CD4-positive, alpha-beta T cell treated with Interferon gamma for 1 hour (primary cell): ENCODE results near the gene DOHH.
A peak's percentile ranks its signal among the peaks of the same experiment; 100 is the strongest.
"Not testable (repeated sequence)": the region's sequence is repeated elsewhere in the genome, so short reads cannot be mapped to it uniquely, and the experiment has no call there.

Experiments used
- DNase-seq: peaks from one replicate; pipeline ENCODE4 v3.0.0-alpha.2; 2020

DOHH gene

DNA sequence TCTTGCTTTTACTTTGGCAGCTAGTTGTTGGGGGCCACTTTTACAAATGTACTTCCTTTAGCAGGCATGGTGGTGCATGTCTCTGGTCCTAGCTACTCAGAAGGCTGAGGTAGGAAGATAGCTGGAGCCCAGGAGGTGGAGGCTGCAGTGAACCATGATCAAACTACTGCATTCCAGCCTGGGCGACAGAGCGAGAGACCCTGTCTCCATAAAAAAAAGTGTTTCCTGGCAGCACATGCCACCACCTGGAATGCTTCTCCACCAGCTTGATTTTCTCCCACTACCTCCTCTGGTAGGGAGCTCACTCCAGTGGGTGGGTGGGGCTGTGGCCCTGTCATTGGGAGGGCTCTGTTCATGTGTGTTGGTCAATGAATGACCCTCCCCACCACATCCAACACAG is 18.2 kb upstream of the DOHH start:
- DNase-seq, result no peak

DNA sequence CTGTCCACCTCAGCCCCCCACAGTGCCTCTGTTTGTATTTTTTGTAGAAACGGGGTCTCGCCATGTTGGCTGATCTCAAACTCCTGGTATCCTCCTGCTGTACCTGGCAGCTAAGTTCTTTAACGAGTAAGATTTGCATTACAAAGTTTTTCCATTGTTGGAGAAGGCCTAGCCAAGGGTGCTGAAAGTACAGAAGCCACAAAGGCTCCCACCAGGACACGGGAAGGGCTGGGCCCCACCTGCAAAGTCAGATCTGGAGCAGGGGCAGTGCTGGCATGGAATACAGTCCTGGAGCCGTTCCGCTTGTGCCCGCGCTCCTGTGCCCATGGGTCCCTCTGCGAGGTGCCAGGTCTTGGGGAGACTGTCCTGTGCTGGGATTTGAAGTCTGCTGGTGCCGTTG is 17.8 kb upstream of the DOHH start:
- no peak for DNase-seq

DNA sequence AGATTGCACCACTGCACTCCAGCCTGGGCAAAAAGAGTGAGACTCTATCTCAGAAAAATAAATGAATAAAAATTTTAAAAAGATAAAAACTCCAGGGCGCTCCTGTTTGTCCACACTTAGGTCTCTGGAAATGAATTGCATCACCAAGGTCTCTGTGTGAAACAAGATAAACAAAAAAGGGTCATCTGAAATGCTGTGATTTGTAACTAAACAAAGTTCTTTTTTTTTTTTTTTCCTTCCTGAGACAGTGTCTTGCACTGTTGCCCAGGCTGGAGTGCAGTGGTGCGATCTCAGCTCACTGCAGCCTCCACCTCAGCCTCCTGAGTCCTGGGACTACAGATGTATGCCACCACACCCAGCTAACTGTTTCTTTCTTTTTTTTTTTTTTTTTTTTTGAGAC is 17.2 kb upstream of the DOHH start:
- no peak for DNase-seq

DNA sequence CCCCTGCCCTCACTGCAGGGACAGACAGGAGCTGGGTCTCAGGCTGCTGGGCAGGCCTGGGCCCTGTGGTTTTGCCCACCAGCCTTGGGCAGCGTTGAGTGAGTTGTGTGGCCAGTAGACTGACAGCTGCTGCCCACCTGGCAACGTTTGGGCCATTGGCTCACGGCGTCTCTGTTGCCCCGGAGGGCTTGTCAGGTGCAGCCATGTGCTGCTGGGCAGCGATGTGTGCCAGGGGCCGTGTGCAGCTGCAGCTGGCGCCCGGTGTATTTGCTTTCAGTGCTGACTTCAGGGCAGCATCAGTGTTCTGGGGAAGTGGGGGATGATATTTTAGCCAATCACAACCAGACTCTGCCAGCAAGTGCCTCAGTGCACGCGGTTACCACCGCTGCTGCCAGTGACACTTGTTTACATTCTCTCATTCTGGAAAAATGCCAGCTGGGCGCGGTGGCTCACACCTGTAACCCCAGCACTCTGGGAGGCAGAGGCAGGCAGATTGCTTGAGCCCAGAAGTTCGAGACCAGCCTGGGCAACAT is 16.3 kb upstream of the DOHH start:
- peak; percentile 67 for DNase-seq

DNA sequence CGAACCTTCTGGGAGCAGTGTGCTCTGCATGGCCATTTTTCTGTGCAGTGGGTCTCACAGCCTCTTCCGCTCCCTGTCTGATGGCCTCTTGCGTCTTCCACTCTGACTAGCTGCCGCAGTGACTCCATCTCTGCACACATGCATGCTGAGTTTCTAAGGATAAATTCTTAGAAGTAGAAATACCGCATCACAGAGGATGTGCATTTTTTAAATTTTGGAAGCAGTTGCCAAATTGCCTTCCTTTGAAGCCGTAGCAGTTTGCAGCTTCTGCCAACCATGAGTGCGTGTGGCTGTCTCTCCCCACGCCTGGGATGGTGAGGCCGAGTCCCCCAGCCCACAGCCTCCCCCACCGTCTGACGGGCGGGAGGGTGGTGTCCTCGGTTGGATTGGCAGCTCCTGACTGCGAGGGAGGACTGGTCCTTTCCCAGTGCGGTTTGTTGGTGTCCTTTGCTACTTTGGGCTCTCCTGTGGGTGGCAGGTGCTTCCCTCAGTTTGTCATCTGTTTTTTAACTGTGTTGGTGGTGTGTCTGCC is 15.5 kb upstream of the DOHH start:
- DNase-seq, result no peak

DNA sequence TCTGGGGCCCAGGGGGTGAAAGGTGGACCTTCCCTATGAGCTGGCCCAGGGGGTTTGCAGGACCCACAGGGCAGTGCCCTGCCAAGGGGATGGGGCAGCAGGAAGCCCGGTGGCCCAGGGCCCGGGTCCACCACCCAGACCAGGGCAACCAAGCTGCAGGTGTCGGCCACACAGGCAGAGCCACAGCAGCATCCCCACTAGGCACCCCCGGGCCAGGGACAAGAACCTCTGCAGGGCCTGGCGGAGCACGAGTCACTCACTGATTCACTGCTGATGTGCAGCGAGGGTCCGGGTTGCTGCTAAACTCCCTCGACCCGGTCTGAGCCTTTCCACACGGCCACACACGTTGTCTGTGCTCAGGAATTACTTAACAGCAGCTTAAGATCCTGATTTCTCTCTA is 14.5 kb upstream of the DOHH start:
- DNase-seq, result no peak

DNA sequence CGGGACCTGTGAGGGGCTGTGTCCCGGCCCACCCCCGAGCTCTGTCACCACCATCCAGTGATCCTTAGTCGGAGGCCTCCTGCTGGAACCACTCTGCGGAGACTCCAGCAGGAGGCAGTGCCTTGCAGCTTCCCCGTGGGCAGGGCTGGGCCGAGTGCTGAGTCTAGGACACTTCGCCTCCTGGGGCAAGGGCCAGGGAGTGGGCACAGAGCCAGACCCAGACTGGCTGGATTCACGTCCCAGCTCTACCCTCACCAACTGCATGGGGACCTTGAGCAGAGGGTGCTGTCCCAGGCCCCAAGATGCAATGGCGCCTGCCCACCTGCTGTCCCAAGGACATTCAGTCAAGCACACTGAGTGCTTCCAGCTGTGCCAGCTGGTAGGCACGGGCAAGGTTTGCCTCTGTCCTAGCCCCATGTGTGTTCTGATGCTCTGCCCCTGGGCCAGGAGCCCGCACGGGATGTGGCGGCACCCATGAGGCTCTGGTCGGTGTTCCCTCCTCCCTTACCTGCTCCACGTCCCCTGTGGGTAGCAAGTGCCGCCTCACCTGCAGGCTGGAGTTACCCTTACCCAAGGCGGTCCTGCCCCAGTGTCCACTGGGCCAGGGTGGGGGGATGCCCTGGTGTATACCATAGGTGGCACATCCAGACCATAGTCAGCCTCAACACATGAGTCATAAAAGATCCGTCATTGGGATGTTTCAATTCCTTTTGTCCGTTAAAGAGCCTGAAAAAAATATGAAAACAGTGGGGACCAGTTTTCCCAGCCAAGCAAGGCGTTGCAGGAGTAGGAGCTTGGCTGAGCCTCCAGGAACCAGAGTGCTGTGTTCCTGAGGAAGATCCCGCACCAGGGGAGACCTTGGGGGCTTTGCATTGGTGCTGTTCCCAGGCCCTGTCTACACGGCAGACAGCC is 13.0 kb upstream of the DOHH start:
- no peak for DNase-seq

DNA sequence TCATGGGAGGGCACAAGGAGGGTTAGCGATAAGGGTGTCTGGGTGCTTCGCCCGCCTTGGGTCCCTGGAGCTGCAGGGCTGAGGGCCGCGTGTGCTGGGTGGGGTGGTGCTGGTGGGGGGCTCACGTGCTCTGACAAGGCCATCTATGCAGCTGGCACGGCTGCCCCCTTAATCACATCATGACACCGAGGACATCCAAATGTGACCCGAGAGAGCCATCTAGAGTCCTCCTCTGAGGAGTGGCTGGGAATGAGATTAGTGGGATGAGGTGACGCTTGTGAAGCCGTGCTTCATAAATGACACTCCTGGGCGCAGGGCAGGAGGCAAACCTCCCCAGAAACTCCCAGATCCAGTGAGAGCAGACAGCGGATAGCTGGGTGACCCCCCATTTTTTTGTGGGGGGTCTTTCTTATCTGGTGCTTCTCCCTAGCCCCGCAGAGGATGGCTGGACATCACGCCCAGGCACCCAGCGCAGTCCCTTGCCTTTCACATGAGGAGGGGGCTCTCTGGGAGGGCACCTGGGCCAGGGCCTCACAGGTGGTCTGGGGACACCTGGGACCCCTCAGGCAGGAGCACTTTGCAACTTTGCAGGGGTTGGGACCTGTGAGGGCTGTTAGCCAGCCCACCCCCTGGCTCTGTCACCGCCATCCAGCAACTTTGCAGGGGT is 12.2 kb upstream of the DOHH start:
- DNase-seq, result no peak

DNA sequence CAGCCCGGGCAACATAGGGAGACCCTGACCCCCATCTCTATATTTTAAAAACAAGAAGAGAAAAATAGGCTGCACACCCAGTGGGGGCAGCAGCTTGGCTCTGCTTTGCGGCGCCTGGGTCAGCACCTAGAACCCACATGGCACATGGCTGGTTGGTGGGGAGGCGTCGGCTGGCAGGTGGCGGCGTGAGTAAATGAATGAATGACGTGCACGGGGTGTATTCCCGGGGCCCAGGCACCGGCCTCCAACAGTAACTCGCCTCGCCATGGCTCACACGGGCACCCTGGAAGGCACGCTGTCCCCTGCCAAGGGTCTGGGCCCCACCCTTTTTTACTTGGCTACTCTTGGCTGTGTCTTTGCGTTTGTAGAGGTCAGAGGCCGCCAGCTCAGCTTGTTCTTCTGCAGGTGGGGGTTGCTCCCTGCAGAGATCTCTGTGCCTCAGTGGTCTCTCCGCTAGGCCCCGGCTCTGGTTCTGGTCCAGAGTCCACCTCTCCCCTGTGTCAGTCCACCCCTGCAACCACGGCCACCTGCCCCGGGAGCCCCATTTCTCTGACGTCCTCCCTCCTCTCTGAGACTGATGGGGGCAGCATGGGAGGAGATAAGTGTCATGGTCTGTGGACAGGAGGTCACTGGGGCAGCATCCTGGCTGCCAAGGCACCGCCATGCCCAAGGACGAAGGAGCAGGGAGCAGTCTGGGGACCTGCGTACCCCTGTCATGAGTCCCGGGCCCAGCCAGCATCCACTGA is 11.2 kb upstream of the DOHH start:
- DNase-seq, result no peak

DNA sequence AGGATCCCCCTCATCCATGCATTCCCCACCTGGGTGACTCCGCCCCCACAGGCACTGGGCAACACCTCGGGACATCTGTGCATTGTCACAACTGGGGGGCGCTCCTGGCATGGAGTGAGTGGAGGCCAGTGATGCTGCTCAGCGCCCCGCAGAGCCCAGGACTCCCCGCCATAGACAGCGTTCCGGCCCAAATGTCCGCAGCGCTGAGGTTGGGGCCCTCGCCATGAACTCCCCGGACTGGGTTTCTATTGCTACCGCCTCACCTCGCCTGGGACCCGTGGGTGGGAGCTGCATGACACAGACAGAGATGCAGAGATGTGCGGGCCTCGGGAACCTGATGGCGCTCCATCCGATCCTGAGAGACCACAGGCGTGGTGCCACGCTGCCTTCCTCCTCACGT is 10.3 kb upstream of the DOHH start:
- no peak for DNase-seq

DNA sequence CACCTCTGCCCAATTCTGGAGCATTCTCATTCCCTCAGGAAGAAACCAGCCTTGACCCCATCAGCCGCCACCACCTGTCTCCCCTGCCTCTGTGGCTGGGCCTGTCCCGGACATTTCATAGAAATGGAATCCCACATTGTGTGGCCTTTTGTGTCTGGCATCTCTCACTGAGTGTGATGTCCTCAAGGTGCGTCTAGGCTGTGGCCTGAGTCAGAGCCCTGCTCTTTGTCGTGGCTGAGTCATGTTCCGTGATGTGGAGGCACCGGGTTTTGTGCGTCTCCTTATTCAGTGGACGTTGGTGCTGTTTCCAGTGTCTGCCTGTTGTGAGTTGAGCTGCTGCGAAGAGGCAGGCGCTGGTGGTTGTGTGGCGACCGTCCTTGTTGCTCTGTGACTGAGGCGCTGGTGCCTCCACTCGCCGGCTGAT is 9.1 kb upstream of the DOHH start:
- DNase-seq, result no peak

DNA sequence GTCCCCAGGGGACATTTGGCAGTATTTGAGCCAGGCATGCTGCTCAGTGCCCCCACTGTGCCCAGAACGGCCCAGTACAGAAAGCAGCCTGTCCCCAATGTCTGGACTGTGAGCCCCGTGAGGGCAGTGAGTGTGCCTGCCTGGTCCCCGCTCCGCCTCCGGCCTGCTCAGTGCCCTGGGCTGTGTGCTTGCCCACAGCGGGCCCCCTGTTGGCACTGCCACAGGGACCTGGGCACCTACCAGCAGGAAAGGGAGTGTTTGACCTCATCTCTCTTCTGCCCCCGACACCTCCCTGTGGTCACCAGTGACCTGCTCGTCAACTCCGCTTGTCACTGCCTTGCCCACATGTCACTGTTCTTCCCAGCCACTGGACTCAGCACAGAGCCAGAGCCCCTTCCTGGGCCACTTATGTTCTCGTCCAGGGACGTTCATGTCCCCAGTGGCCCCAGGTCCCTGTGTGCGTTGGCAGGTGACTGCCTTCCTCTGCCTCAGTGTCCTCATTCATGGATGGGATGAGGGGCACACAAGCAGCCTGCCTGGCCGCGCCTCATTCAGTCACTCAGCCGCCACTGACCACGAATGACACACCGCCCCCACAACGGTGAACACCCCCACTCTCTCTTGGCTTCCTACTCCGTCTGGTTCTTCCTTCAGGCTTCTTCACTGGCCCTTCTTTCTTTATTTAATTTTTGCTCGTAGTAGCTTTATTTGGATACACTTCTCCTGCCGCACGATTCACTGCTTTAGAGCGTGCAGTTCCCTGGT is 8.5 kb upstream of the DOHH start:
- no peak for DNase-seq

DNA sequence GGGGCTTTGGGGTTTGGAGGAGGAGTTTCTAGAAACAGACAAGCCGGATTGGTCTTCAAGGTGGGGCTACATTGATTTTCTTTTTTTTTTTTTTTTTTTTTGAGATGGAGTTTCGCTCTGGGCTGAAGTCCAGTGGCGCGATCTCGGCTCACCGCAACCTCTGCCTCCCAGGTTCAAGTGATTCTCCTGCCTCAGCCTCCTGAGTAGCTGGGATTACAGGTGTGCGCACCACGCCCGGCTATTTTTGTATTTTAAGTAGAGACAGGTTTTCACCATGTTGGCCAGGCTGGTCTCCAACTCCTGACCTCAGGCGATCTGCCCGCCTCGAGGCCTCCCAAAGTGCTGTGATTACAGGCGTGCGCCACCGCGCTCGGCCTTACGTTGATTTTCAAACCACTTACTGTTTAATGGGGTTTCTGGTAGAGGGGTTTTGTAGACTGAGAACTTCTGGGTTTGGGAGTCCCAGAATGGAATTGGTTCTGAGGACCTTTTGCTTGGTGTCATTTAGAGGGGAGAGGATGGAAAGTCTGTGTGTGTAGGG is 7.7 kb upstream of the DOHH start:
- DNase-seq, result not testable (repeated sequence)

DNA sequence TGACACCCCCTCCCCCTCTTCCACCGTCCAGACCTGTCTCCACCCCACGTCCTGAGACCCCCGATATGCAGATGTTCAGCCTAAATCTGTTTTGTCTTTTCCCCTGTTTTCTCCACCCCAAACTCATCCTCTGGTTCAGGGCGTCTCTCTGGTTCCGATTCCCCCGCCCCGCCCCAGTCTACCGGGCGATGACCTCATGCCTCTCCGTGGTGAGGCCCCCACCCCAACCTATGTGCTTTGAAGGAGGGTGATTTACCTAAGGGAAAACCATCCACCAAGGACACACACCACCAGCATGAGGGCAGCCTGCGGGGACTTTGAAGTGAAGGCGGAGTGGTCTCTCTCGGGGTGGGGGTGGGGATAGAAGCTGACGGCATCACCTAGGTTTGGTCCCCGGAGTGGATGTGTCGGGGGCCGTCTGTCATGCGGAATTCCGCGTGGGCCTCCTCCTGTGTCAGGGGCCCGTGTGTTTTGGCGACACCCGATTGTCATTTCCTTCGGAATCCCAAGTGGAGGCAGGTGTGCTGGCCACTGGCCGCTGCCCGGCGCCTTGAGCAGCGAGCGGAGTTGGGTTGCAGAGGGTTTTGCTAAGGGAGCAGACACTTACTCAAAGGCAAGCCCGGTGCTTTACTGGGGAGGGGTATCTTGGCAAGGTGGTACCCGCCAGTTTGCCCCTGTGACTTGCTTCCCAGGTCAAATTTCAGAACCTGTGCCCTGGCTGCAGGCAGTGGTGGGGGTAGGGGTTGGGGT is 7.1 kb upstream of the DOHH start:
- DNase-seq, result peak; percentile 36

DNA sequence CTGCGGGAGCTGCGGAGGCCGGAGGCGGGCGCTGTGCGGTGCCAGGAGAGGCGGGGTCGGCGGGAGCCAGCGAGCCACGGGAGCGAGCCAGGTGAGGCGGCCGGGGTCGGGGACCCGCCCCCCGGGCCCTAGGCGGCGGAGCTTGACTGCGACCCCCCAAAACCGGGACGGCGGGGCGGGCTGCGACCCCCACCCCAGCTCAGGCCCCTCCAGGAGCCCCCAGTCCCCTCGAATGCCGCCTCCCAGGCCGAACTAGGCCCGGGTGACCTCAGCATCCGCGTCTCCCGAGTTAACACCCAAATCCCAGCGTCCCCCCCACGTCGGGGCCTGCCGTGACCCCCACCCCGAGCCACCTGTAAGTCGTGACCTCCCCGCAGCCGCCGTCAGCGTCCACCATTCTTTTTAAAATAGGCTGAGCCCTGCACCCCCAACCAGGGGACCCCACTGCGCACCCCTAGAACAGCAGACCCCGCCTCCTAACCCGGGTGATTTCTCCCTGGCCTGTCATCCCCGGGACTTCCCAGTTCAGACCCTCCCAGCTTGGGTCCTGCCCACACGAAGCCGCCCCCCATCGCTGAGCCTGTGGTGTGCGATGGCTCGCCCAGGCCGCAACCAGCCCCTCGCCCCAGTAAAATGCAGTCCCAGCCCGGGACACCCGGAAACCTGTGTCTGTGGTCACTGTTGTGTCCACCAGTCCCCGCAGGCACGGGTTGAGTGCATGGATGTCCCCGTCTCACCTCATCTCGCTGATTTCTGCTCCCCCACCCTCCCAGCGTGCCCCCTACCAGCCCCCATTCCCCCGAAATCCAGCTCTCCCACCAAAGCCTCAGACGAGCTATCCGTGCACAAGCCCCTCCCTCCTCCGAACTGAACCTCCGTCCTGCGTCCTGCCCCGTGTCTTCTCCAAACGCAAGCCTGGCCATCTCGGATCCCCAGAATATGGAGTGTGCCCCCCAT is 6.2 kb upstream of the DOHH start:
- DNase-seq, result peak; percentile 61

DNA sequence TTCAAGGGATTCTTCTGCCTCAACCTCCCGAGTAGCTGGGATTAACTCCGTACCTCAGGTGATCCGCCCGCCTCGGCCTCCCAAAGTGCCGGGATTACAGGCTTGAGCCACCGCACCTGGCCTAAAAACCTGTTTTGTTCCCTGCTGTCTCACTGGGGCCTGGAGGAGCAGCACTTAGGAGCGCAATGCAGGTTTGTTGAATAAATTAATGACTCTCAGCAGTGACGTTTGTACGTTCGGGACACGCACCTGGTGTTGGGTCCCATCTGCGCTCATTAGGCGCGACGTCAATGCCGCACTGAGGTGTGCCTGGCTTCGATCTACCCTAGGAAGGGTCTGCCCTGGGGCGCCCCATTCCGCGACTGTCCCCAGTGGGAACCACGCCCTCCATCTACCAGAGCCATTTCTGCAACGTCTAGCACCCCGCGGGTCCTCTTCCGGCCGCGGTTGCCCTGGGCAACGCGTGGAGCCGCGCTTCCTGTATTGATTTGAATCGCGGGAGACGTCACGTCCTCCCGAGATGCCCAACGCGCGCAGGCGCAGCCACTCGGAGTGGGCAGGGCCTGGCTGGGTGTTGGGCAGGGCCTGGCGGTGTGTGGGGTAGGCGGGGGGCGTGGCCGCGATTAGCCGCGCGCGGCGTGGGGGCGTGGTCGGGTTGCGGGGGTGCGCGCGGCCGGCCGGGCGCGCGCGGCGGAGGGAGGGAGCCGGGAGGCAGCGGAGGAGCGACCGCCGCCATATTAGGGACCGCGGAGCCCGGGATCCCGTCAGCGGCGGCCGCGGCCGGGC is 5.3 kb upstream of the DOHH start, which contains the start of gene FZR1:
Gene FZR1, plus strand, starts transcription at position 714 of the 786 bp plus-strand sequence. CDS start 16,679 bp downstream, outside the sequence.
- DNase-seq, result peak; percentile 100

DNA sequence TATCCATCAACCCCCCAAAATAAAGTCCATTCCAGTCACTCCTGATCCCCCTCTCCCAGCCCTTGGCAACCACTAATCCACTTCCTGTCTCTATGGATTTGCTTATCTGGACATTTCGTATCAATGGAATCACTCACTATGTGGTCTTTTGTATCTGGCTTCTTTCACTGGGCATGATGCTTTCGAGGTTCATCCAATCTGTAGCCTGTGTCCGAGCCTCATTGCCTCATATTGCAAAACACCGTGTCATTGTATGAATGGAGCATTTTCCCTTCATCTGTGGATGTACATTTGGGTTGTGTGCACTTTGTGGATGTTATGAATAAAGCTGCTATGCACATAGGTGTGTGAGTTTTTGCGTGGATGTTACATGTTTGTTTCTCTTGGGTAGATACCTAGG is 4.3 kb upstream of the DOHH start:
- no peak for DNase-seq

DNA sequence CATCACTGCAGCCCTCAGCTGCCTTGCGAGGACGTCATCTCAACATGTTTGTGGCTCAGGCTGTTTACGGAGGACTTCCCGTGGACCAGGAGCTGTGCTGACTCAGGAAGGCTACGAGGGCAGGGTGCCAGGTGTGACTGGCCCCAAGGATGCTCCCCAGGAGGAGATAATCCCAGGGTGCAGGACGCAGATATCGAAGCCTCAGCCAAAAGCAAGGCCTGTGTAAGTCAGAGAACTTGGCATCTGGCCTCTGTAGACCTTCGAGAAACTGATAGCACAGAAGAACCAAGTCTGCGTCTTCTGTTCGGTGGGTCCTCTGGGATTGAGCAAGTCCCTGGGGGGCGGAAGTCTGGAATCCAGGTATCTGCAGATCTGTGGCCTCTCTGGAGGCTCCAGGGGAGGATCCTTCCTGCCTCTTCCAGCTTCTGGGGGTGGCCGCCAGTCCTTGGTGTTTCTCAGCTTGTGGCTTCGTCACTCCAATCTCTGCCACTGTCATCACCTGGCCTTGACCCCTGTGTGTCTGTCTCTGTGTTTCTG is 2.6 kb upstream of the DOHH start:
- no peak for DNase-seq

DNA sequence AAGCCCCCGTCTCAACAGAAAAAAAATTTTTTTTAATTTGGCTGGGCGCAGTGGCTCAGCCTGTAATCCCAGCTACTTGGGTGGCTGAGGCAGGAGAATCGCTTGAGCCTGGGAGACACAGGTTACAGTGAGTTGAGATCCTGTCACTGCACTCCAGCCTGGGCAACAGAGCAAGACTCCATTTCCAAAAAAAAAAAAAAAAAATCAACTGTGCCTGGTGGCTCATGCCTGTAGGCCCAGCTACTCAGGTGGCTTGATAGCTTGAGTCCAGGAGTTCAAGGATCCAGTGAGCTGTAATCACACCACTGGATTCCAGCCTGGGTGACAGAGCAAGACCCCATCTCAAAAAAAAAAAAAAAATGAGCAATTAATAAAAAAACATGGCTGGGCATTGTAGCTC is 1.3 kb upstream of the DOHH start:
- DNase-seq, result no peak
